GM19099 (cell line): ENCODE measurements around the gene CWF19L2.

Experiments used
- POLR2A ChIP-seq: IDR thresholded peaks from 3 replicates; pipeline ENCODE4 v1.6.1; 2011; ENCODE audit warnings: low read depth; ENCODE audit not compliant: insufficient read length; ENCODE audit errors: extremely low read depth

CWF19L2 gene

DNA sequence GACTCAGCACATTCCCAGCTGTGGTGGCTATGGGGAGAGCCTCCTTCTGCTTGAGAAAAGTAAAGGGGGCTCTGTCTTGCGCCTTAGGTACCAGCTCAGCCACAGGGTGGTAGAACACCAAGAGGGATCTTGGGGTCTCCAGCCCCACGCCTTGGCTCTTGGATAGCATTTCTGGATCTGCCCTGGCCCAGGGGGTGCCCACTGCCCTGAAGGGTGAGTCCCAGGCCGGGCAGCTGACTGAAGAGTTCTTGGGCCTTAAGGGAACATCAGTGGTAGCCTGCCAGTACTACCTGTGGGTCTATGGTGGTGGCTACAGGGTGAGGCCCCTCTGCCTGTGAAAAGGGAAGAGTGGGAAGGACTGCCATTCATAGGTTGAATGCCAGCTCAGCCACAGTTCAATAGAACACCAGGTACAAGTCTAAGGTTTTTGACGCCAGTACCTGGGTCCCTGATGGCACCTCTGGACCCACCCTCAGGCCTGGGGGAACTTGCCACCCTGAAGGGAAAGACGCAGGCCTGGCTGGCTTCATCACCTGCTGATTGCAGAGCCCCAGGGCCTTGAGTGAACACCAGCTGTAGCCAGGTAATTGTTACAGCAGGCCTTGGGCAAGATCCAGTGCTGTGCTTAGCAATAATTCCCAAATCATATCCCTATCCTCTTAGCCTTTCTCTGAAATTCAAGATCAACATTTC lies 3.9 kb downstream of the CWF19L2 start:
- no peak for TF ChIP-seq POLR2A

DNA sequence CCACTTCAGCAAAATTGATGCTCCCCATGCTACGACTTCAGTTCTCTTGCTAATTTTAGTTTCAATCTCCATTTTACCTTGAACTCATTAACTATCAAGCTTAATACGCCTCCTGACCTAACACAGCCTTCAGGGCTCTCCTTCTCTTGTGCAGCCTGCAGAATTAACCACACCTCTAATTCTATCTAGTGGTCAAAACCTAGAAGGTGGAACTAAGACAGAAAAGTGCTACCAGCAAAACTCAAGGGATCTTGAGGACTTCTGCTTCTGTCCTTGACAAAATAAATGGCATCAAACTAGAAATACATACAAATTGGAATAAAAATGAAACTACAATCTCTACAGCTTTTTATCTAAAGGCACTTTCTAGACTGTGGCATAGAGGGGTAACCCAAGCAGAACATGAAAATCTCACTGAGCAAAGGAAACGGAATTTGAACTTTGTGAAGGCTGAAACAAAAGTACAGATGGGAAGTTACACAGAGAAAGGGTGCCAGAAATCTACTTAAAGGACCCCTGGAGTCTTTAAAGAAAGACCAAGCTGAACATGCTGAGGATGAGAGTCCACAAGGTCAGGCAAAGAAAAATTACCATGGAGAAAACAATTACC lies 10.7 kb downstream of the CWF19L2 start:
- no peak for TF ChIP-seq POLR2A

- TF ChIP-seq POLR2A, result no peak
Measured at GRCh38 chr11:107442715-107443215, 14.9 kb downstream of the CWF19L2 start.

DNA sequence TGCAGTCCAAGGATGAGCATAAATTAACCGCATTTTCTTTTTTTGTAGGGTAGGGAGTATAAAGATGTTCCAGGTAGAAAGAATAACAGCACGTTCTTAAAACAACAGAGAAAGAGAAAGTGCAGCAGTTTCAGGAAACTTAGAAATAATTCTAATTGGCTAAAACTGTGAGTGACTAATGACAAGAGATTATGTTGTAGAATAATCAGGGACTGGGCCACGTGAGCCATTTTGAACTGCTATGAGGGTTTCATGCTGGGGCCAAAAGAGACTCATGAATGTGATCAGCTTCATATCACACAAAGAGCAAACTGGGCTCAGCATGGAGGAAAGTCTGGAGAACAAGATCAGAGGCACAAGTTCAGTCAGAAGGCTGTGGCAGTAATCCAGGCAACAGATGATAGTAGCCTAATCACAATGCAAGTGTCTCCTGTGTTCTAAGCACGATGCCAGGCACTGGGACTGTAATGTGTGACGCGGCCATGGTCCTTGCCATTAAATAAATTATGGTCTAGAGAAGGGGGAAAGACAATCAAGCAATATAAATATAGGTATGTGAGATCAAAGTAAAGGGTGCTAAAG lies 17.9 kb downstream of the CWF19L2 start:
- no peak for TF ChIP-seq POLR2A

DNA sequence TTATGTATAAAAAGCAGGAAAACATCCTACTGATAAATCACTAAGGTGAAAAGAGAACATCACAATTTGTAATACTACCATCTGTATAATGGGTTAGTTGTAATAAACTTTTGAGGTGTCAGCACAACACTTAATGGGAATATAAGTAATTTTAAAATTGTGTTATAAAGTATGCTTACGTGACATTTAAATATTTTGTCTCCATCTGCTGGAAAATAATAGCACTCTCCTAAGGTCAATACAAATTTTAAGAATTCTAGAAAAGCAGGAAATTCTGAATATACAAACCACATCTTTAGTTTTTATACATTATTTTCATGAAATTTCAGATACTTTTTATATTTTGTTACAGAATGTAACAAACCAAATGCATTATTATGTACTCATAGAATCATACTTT lies 19.5 kb downstream of the CWF19L2 start:
- TF ChIP-seq POLR2A, result no peak

- TF ChIP-seq POLR2A, result no peak
Measured at GRCh38 chr11:107430525-107430924, 27.1 kb downstream of the CWF19L2 start.

DNA sequence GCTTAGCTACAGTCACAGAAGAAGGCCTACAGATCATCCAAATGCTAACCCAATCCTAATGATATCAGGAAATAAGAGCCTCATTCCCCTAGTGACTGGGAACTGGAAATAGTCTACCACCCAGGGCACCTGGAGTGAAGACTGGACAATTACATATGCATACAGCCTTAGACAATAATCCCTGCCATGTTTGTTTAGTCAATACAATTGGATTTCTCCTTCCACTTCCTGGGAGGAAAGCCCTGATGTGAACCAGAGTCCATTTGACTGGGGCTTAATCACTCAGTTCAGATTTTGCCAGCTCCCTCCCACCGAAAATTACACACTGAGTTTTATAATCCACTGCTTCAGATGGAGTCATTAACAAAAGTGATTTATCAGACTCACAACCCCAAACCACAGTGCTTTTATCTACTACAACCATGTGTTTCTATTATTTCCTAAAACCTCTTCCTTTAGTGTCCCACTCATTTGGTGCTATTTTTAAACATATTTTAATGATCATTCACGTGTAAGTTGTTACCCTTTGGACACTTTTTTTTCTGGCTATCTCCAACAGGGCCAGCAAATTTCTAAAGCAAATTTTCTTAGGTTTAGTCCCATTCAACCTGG lies 29.9 kb downstream of the CWF19L2 start:
- no peak for TF ChIP-seq POLR2A

DNA sequence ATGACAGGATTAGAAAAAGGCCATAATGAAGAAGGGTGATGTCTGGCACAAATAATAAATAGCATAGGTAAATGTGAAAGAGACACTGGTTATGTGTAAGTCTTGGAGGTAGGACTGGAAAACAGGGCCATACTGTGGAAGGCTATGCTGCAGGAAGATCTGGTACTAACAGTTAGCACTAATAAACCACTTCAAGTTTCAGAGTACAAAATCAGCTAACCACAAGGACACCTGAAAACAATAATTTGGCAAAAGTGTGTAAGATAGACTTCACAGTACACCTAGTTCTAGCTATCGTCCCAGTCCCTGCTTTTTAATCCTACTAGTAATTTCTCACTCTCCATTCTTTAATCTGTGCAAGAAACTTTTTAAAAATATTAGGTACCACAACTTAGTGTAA lies 44.3 kb downstream of the CWF19L2 start:
- TF ChIP-seq POLR2A, result no peak

DNA sequence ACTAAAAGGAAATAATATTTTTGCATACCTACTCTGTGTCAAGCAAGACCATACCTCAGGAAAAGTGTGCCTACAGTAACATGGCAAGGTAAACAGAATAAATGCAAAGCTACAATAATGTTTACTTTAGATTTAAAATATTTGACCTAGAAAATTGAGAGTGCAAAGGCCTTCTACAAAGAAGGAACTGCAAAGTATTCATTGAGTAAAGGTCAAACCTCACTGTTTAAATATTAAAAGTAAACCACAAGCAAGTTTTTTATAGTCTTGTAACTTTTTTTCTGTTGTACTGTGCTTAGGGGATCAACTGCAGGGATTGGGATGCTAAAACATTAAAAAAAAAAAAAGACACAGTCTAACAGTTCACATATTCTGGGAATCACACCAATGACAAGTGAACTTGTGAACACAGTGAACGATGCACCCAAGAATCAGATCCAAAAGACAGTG lies 48.8 kb downstream of the CWF19L2 start:
- TF ChIP-seq POLR2A, result no peak

DNA sequence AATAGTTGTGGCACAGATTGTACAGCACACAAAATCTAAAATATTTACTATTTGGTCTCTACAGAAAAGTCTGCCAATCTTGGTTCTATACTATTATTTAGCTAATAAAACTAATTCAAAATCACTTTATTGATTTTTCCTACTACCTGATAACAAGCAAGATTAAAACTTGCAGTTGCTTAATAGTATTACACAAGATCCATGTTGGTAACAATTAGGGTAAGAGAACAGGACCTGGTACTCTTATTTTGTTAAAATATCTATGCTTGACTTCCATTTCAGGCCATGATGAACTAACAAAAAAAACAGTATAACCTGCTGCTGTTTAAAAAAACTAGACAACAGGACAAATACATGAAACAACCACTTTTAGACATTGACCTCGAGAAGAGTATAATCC lies 52.4 kb downstream of the CWF19L2 start:
- TF ChIP-seq POLR2A, result no peak

- no peak for TF ChIP-seq POLR2A
Measured at GRCh38 chr11:107397357-107397756, 60.3 kb downstream of the CWF19L2 start.

DNA sequence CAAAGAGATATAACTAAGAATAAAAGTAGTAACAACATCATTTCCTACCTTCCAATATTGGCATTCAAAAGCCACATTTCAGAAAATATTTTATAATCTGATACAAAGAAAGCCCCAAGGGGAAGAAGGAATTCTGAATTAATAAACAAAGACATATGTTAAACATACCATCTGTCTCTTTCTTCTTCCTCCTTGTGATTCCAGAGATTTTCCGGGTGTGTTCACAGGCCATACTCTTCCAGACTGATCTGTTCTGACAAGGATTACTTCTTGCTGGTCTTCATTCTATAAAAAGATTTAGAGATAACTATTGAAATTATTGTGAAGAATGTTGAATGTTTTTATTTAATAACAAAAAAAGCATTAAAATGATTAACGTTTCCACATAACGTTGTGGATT lies 65.0 kb downstream of the CWF19L2 start:
- no peak for TF ChIP-seq POLR2A

DNA sequence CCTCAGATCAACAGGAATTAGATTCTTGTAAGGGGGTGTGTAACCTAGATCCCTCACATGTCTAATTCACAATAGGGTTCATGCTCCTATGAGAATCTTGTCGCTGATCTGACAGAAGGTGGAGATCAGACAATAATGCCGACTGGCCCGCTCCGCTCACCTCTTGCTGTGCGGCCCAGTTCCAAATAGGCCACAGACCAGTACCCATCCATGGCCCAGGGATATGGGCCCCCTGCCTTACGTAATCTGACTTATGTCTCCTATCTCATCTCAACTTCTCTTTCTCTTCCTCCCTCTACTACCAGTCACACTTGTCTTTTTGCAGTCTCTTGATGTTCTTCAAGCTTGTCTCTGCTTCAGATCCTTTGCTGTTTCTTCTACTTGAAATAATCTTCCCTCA lies 70.0 kb downstream of the CWF19L2 start:
- no peak for TF ChIP-seq POLR2A

- no peak for TF ChIP-seq POLR2A
Measured at GRCh38 chr11:107385361-107385981, 72.2 kb downstream of the CWF19L2 start.

DNA sequence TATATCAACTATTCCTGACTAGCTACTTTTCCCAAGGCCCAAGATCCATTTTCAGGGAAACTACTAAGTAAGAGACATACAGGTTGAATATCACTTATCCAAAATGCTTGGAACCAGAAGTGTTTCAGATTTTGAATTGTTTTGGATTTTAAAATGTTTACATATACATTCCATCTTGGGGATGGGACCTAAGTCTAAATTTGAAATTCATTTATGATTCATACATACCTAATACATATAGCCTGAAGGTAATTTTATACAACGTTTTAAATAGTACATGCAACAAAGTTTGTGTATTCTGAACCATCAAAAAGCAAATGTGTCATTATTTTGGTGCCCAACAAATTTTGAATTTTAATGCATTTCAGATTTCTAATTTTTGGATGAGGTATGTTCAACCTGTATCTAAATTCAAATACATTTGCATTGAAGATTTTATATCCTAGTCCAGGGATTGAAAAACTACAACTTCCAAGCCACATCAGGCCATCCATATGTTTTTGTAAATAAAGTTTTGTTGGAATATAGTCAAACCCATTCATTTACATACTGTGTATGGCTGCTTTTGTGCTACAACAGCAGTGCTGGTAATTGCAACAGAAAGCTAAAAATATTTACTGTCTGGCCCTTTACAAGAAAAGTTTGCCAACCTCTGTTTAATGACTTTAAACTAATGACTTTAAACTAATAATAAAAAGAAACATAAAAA lies 73.3 kb downstream of the CWF19L2 start:
- TF ChIP-seq POLR2A, result no peak
